Putamen (tissue), 1 donor: ENCODE measurements around the gene ITPR3.

Experiments used
- DNase-seq: peaks from one replicate; pipeline ENCODE4 v3.0.0-alpha.2; 2016; ENCODE audit warnings: low spot score

Gene ITPR3

GRCh38 chr6:33686981-33687975 lies 66.2 kb downstream of the ITPR3 start:
- no peak for DNase-seq

- DNase-seq: no peak
These were observed 66.9 kb downstream of the ITPR3 start for GRCh38 chr6:33688006-33688405.

- no peak for DNase-seq
These were observed 67.5 kb downstream of the ITPR3 start for GRCh38 chr6:33688451-33689147.

GRCh38 chr6:33689148-33689494 lies 68.0 kb downstream of the ITPR3 start:
- no peak for DNase-seq

- no peak for DNase-seq
These were observed 68.8 kb downstream of the ITPR3 start for GRCh38 chr6:33689879-33690278.

GRCh38 chr6:33690766-33691165 lies 69.6 kb downstream of the ITPR3 start:
- DNase-seq: no peak

GRCh38 chr6:33691456-33692077 lies 70.4 kb downstream of the ITPR3 start:
- no peak for DNase-seq

- no peak for DNase-seq
These were observed 71.1 kb downstream of the ITPR3 start for GRCh38 chr6:33692078-33692759.

GRCh38 chr6:33692760-33693158 lies 71.6 kb downstream of the ITPR3 start:
- DNase-seq: no peak

- DNase-seq: no peak
These were observed 72.3 kb downstream of the ITPR3 start for GRCh38 chr6:33693186-33694105.

GRCh38 chr6:33694401-33694931 lies 73.3 kb downstream of the ITPR3 start:
- DNase-seq: no peak

- DNase-seq: no peak
These were observed 73.9 kb downstream of the ITPR3 start for GRCh38 chr6:33694977-33695376.

GRCh38 chr6:33695451-33695887 lies 74.3 kb downstream of the ITPR3 start:
- DNase-seq: no peak

GRCh38 chr6:33696076-33696475 lies 75.0 kb downstream of the ITPR3 start:
- DNase-seq: no peak

GRCh38 chr6:33696548-33697518 lies 75.7 kb downstream of the ITPR3 start:
- DNase-seq: no peak

- no peak for DNase-seq
These were observed 76.7 kb downstream of the ITPR3 start for GRCh38 chr6:33697845-33698244.

GRCh38 chr6:33698494-33698893 lies 77.4 kb downstream of the ITPR3 start:
- no peak for DNase-seq

GRCh38 chr6:33699131-33699530 lies 78.0 kb downstream of the ITPR3 start:
- DNase-seq: no peak

- no peak for DNase-seq
These were observed 78.6 kb downstream of the ITPR3 start for GRCh38 chr6:33699739-33700138.
